ENCODE measurements around the gene PANK4.
A peak's percentile ranks its signal among the peaks of the same experiment; 100 is the strongest.
"Not testable (repeated sequence)": the region's sequence is repeated elsewhere in the genome, so short reads cannot be mapped to it uniquely, and the experiment has no call there.

PANK4 gene

DNA sequence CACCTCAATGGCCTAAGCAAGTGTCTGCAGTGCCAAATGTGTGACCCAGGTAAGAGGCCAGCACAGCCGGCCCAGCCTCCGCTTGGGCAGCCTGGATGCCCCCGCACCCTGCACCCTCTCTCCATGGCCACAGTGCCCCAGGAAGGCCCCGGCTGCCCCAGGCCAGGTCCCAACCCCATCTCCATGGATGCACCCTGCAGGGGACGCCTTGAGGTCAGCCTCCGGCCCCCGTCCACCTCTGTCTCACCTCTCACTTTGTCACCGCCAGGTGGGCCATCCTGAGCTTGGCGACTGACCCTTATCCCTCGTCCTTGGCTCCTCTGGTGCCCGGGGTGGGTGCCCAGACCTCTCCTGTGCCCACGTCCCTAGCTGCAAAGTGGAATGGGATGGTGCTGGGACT is 32.0 kb upstream of the PANK4 start:
- DNase-seq = no peak

DNA sequence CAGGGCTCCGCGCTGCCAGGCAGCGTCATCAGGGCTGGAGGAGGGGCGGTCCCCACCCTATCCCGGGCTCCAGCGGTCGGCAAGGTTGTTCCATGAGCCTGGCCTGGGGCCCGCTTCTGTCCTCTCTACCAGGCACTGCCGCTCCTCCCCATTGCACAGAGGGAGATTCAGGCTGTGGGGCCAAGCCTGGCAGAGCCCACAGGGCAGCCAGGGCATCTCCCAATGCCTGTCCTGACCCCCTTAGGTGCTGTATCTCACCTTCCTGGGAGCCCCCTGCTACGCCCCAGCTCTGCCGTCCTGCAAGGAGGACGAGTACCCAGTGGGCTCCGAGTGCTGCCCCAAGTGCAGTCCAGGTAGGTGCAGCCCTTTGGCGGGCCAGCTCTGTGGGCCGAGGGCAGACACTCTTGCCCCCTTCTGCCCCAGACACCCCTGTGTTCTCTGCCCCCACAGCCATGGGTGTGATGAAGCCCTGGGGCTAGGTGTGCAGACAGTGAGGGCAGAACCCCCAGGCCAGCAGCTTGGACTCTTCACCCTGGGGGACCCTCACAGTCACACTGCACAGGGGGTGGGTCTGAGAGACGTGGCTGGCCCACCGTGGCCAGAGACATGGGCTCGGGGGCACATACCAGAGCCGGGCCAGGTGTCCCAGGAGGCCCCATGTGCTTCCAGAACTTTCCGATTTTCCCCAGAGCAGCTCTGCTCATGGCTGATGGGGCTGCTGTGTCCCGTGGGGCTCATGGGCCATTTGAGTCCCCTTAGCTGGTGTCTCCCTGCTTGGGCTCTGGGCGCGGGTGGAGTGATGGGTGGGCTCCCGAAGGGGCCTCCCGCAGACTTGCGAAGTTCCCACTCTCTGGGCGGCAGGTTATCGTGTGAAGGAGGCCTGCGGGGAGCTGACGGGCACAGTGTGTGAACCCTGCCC is 31.3 kb upstream of the PANK4 start:
- no peak for DNase-seq

DNA sequence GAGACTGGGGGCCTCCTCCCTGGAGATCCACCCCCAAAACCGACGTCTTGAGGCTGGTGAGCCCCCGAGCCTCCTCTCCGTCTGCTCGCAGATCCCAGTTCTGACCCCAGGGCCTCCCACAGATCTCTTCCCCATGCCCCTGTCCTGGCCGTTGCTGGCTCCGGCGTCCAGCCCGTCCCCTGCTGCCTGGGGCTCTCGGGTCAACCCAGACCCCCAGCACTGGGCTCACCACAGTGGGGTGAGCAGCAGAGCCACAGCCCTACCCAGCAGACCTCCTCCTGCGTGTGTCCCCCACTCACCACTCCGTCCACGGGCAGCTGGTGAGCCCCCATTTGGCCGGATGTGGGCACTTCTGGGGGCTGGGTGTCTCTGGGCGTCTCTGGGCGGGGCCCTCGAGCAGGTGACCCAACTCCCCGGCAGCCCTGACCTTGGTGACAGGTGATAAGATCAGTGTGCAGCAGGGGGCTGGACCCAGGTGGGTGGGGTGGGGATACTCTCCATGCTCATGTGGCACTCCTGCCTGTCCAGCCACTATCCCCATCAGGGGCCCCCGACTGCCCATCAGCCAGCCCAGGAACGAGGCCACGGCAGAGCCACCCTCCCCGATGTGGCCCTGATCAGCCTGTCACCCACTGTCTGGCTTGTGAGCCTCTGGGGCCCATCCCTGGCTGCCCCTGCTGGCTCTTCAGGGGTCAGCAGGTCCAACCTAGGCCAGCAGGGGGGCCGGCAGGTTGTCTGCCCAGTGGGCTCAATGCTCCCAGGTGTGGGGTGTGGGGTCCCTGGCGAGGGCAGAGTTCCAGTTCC is 30.5 kb upstream of the PANK4 start:
- no peak for DNase-seq

- DNase-seq = no peak
These were observed 29.9 kb upstream of the PANK4 start, which contains the start of gene TNFRSF14 for GRCh38 chr1:2556277-2556677. TSS of gene TNFRSF14 (plus strand) at chr1:2556371. CDS start at chr1:2556665, 294 bp downstream.

DNA sequence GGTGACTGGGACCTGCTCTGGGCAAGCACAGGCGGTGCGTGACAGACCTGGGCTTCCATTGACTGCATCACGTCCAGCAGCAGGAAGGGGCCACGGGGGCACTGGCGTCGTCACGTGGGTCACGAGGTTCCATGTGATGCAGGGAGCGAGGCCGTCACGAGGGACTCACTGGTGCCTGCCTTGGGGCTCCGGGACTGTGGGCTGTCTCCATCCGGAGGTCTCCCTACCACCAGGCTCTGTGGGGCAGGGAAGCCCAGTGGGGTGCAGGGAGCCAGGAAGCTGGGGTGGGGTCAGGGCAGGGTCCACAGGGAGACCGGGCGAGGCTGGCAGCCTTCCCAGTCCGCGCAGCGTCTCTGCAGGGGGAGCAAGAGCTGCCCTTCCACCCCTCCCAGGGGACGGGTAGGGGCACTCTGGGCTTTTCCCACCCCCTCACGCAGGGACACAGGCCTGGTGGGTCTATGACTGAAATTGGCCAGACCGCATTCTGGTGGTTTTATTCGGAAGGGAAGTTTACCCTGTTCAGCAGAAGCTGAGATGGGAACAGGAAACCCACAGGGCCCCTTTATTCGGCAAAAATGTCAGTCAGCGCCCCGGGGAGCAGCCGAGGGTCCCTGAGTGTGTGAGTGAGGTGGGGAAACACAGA is 29.4 kb upstream of the PANK4 start:
- peak; percentile 28 for DNase-seq

- no peak for DNase-seq
These were observed 28.4 kb upstream of the PANK4 start for GRCh38 chr1:2554621-2555387.

GRCh38 chr1:2553871-2554620 is 27.6 kb upstream of the PANK4 start:
- no peak for DNase-seq

GRCh38 chr1:2553076-2553475 is 26.7 kb upstream of the PANK4 start:
- DNase-seq = not testable (repeated sequence)

GRCh38 chr1:2552189-2552588 is 25.8 kb upstream of the PANK4 start:
- DNase-seq = no peak

- DNase-seq = not testable (repeated sequence)
These were observed 25.1 kb upstream of the PANK4 start for GRCh38 chr1:2551544-2551943.

DNA sequence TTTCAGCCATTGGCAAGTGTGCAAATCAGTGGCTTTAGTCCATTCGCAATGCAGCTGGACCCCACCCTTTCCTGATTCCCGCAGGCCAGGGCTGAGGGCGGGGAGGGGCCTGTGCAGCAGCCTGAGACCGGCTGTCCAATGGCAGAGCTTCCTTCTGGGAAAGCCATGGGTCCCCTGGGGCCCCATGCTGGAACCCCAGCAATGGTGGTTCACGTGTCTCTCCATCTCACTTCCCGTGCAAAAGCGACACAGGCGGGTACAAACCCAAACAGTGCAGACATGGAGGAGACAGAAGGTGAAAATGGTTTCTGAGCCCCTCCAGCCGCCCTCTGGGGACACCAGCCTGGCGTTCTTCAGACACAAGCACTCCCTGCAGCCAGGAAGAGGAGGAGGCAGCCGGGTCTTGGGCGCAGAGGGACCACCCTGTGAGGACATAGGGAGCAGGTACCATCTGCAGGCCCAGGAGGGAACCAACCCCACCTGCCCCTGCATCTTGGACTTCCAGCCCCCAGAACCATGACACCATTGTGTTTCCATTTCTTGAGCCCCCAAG is 24.0 kb upstream of the PANK4 start:
- not testable (repeated sequence) for DNase-seq

GRCh38 chr1:2549367-2550029 is 23.1 kb upstream of the PANK4 start:
- not testable (repeated sequence) for DNase-seq

DNA sequence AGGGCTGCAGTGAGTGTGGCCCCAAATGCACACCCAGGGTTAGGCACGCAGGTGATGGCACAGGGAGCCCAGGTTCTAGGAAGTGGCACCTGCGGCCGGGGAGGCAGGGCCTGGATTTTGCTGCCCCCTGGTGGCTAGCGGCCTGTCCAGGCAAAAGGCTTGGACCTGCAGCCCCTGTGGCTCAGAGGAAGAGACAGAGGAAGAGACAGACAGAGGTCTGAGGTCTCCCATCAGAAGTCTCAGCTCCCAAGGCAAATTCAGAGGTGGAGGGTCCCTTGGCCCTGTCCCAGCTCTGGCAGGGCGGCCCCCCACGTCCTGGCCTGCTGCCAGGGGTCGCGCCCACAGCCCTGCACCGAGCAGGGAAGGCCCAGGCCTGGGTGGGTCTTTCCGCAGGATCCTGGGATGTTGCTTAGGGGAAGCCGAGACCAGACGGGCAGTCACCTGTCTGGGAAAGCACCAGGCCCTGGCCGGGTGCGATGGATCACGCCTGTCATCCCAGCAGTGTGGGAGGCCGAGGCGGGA is 21.7 kb upstream of the PANK4 start:
- DNase-seq = peak; percentile 84

DNA sequence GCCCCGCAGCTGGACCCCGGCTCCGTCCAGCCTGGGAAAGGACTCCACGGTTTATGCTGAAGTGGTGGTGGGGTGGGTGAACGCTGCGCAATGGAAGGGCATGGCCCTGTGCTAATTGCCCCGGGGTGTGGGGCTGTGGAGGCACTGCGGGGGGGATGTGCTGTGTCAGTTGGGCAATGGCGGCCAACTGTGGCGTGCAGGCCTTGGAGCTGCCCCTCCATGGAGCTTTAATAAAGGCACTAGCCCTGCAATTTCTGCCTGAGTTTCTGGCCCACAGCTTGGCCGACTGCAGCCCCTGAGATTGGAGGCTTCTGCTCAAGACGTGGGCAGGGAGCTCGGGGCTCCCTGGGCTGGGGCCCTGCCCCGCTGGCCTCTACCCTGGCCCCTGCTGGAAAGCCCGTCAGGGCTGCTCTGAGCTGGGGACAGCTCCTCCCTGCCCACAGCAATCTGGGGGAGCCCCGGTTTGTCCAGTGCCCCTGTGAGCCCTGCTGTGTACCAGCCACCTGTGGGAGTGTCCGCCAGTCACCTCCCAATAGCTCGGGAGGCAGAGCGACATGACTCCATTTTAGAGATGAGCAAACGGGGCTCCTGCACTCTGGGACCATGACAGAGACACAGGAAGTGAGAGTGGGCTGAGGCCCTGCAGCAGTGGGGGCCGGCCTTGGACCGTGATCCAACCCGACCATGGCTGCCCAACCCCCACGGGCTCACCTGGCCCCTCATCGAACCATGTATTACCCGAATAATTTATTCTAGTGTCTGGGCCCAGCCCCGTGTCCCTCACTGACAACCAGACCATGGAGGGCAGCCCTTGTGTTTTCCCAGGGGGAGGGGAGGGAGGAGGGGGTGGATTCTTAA is 21.0 kb upstream of the PANK4 start:
- DNase-seq = no peak

DNA sequence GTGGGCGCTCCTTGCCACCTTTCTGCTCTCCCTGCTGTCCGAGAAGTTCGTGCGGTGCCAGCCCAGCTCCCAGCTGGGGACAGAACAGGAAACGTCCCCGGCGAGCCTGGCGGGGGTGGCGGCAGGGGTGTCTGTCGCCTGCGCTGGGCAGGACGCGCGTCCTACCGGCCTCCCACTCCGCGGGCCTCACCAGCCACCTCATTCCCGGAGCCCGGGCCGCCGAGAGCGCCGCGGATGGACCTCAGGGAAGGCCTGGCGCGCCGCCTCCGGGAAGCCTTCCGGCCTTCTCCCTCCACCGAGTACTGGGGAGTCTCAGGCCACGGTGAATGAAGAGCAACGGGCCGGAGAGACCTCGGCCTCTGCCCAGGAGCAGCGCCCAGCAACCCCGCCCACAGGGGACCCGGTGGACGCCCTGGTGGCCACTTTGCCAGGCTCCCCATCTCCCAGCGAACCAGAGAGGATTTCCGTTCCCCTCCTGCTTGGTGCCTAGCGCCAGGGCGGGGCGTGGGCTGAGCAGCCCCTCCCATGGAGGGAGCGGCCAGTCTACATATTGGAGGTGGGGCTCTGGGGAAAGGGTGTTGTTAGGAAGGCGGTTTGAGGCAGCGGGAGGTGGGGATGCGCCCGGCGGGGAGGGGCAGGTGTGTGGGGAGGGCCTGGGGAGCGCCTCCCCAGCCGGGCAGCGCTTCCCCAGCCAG is 20.3 kb upstream of the PANK4 start:
- DNase-seq = peak; percentile 49

DNA sequence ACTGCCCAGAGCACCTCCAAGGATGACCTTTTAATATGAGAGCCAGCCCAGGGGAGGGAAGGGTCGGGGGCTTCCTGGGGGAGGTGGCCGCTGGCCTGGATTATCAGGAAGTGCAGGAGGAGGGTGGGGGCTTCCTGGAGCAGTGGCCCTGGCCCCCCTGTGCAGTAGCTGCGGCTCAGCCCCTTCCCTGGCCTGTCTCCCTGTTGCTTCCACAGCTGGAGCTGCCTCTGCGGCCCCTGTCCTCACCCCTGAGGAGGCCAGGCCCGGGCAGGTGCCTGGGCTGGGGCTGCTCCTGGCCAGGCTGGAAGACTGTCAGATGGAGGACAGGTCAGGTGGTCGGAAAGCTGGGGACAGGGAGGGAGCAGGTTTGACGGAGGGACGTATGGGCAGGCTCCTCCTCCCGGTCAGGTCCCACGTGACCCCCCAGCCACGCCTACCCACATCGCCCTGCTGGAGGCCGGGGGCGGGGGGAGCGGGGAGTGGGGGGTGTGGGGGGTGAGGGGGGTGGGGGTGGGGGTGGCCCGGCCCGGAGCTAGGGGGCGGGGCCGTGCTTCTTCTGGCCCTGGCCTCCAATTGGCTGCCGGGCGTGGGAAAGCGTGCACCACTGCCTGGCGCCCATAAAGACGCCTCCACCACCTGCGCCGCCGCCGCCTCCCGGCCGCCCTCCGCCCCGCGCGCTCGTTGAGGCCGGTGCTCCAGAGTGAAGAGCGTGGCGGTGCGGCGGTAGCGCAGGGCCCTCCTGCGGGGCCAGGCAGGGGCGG is 19.5 kb upstream of the PANK4 start:
- peak; percentile 61 for DNase-seq

DNA sequence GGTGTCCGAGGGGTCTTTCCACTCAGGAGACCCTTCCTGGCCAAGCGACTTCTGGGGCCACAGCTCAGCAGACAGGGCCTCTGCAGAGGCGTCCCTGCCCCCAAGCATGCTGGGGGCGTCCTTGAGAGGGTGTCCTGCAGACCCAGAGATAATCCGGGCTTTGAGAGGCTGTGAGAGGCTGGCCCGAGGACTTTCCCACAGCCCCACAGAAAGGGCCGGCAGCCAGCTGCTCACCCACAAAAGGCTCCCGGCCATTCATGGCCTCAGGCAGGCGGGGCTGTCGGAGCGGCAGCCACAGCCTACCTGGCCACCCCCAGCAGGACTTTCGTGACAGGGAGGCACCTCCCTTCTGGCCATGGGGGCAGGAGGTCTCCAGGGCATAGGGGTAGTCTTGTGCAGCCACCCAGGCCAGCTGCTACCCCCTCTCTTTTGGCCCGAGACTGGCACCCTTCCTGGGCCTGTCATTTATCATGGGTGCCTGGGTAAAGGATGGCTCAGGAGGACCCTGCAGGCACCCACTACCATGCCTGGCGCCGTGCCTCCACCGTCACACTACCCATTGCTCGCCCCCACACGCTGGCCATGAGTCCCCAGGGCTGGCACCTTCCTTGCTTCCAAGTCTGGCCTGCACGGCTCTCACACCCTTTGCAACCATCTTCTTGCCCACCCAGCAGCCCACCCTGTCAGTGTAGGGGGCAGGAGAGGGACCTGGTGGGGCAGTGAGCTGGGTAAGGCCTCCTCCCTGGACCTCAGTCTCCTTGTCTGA is 18.7 kb upstream of the PANK4 start:
- DNase-seq = peak; percentile 34
